ENCODE data around the gene HCRTR1.
"Not testable (repeated sequence)": the region's sequence is repeated elsewhere in the genome, so short reads cannot be mapped to it uniquely, and the experiment has no call there.

The HCRTR1 gene

DNA sequence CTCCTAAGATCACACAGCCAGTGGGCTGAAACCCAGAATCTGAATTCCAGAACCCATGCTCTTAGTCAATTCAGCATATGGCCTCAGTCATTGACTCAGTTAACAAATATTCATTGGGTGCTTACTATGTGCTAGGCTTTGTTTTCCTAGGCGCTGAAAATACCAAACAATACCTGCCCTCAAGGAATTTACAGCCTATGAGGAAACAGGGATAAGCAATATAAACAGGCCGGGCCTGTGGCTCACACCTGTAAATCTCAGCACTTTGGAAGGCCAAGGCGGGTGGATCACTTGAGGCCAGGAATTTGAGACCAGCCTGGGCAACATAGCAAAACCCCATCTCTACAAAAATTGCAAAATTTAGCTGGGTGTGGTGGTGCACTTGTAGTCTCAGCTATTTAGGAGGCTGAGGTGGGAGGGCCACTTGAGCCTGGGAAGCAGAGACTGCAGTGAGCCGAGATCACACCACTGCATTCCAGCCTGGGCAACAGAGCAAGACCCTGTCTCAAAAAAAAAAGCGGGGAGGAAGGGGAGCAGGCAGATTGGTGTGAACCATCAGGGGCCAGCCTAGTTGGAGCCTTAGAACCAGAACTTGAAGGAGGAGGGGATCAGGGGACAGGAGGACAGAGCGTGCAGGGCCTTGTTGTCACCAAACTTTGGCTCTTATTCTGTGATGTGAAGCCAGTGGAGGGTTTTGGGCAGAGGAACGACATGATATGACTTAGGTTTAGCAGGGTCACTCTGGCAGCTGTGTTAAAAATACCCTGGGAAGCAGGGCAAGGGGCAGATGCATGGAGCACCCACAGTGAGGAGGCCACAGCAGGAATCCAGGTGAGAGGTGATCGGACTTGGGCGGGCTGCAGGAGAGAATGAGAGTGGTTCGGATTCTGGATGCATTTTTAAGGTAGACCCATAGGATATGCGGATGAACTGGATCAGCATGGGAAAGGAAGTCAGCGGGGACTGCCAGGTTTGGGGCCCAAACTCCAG lies 35.4 kb upstream of the HCRTR1 start:
- no peak for DNase-seq

DNA sequence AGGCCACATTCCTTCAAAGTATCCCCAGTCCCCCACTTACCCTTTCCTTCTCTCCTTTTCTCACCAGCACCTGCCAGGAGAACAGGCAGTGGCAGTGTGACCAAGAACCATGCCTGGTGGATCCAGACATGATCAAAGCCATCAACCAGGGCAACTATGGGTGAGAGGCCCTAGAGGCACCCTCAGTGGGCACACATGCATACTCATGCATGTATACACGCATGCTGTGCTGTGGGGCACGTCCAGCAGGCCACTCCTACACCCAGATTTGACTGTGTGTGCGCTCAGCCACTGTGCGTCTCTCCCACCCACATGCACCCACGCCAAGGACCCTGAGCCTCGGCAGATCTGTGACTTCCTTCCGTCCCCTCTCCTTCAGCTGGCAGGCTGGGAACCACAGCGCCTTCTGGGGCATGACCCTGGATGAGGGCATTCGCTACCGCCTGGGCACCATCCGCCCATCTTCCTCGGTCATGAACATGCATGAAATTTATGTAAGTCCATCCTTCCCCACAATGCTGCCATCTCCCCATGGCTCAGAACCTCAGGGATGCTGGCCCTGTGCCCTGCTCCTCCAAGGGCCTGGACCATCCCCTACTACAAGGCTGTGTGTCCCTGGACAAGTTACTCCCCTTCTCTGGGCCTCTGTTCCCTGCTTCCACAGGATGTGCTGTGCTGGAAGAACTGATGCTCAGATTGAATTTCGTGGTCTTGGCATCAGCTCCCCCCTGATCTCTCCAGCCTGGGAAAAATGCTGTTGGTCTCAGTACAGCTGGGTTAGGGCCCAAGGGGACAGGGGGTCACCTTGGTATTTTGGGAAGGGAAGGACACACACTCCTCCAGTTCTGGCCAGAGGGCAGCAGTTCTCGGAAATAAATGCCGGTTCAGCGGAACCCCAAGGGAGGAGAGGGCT lies 34.2 kb upstream of the HCRTR1 start:
- no peak for DNase-seq

DNA sequence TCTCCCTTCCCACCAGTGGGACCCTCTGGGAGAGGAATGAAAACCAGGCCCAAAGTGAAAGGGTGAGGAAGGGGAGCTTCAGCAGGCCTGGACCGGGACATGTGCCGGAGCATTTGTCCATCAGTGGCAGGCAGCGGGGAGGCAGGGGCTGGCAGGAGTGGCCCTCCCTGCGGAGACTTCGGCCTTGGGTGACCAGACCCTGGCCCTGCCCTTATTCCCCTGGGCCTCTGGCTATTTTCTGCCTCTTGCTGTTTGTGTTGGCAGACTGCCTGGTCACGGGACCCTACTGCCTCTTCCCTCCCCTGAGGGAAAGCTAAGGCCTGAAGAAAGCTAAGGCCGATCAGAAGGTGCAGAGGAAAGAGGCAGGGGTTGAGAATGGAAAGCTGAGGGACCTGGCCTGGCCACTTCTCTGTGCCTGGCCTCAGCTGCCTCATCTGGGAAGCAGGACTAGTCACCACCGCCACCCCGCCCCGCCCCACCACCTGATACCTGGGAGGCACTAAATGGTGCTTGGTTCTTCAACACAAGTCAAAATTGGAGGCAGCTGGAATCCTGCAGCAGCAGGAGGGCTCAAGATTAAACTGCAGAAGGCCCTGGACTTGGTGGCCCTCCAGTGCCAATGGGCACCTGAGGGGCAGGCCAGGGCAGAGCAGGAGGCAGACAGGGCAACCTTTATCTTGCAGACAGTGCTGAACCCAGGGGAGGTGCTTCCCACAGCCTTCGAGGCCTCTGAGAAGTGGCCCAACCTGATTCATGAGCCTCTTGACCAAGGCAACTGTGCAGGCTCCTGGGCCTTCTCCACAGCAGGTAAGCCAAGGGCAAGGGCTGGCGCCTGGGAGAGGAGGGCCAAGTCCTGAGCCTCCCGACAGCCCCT lies 33.3 kb upstream of the HCRTR1 start:
- DNase-seq, result no peak

DNA sequence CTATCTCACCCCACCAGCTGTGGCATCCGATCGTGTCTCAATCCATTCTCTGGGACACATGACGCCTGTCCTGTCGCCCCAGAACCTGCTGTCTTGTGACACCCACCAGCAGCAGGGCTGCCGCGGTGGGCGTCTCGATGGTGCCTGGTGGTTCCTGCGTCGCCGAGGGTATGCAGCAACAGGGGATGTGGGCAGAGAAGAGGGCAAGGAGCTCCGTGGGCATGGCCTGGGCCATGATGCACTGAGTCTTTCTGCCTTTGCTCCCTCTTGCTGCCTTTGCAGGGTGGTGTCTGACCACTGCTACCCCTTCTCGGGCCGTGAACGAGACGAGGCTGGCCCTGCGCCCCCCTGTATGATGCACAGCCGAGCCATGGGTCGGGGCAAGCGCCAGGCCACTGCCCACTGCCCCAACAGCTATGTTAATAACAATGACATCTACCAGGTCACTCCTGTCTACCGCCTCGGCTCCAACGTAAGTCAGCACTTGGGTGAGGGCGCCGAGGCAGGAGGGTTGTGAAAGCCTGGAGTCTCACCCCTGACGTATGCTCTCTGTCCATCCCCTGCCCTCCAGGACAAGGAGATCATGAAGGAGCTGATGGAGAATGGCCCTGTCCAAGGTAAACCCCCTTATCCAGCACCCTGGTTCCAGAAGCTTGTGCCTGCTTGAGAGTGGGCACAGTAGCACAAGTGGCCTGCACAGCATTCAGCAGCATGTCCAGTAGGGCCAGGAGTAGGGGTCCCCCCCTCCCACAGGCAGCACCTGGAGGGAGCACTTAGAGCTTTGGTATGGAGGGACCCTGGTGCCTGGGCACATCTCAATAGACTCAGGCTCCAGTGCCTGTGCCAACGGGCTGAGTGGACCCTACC lies 32.4 kb upstream of the HCRTR1 start:
- no peak for DNase-seq

DNA sequence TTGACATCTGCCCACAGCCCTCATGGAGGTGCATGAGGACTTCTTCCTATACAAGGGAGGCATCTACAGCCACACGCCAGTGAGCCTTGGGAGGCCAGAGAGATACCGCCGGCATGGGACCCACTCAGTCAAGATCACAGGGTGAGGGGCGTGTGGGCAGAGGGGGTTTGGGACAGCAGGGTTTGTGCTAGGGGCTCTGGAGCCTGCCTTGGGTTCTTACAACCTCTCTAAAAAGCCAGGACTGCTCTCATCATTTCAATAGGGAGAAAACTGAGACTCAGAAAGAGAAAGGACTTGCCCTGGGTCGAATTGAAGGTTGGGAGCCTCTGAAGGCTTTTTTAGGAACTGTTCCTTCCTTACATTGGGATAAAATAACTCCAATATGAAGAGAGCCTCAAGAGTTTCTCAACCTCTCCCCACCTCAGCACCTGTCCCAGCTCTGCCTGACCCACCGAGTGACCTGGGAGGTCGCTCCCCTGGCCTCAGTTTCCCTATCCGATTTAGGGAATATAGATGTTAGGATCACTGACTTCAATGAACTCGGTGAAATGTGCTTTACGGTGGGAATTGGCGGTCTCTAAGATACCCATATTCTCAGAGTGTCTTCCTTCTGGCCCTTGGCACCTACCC lies 31.6 kb upstream of the HCRTR1 start:
- no peak for DNase-seq

DNA sequence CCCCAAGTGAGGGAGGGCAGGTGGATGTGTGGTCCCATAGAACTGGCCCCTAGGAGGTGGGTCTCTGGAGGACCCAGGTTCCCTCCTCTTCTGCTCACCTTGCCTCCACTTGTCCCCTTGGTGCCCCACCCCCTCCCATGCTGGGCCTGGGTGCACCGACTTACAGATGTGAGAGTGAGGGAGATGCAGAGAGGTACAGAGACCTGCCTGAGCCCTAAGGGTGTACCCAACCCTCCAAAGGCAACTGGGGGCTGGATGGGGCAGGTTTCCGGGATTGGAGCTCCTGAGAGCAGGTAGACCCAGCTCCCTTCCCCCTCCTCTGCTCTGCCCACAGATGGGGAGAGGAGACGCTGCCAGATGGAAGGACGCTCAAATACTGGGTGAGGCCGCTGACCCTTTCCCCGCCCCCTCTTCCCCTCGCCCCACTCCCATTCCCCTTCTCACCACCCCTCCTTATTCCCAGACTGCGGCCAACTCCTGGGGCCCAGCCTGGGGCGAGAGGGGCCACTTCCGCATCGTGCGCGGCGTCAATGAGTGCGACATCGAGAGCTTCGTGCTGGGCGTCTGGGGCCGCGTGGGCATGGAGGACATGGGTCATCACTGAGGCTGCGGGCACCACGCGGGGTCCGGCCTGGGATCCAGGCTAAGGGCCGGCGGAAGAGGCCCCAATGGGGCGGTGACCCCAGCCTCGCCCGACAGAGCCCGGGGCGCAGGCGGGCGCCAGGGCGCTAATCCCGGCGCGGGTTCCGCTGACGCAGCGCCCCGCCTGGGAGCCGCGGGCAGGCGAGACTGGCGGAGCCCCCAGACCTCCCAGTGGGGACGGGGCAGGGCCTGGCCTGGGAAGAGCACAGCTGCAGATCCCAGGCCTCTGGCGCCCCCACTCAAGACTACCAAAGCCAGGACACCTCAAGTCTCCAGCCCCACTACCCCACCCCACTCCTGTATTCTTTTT lies 30.8 kb upstream of the HCRTR1 start:
- DNase-seq, result no peak

DNA sequence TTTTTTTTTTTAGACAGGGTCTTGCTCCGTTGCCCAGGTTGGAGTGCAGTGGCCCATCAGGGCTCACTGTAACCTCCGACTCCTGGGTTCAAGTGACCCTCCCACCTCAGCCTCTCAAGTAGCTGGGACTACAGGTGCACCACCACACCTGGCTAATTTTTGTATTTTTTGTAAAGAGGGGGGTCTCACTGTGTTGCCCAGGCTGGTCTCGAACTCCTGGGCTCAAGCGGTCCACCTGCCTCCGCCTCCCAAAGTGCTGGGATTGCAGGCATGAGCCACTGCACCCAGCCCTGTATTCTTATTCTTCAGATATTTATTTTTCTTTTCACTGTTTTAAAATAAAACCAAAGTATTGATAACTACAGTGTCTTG lies 30.2 kb upstream of the HCRTR1 start:
- not testable (repeated sequence) for DNase-seq

DNA sequence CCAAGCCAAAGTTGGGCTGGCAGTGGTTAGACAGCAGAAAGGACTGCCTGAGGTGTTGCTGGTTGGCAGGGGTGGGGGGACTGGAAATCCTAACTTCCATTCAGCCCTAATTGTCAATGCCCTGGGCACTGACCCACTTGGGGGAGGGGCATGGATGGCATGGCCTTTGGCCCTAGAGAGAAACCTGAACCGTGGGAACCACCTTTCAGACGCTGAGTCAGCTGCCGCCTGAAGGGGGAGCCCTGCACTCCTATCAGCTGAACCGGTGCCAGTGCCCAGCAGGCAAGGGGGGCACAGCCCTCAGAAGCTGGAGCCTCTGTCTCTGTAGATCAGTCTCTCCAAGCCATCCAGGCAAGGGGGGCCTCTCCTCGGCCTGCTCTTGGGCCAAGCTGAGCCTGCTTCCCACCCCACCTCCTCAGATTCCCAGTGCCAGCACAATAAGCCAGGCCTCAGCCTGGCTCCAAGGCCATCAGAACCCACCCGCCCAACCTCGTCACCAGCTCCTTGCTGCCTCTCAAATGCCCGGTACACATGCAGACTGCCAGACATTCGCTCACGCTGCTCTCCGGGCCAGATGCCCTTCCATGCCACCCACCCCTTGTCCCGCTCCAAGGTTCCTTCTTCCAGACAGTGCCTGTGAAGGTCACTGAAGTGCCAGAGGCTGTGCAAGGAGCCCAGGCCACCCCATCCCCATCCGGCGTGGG lies 29.6 kb upstream of the HCRTR1 start:
- DNase-seq, result peak; percentile 20 to 33

DNA sequence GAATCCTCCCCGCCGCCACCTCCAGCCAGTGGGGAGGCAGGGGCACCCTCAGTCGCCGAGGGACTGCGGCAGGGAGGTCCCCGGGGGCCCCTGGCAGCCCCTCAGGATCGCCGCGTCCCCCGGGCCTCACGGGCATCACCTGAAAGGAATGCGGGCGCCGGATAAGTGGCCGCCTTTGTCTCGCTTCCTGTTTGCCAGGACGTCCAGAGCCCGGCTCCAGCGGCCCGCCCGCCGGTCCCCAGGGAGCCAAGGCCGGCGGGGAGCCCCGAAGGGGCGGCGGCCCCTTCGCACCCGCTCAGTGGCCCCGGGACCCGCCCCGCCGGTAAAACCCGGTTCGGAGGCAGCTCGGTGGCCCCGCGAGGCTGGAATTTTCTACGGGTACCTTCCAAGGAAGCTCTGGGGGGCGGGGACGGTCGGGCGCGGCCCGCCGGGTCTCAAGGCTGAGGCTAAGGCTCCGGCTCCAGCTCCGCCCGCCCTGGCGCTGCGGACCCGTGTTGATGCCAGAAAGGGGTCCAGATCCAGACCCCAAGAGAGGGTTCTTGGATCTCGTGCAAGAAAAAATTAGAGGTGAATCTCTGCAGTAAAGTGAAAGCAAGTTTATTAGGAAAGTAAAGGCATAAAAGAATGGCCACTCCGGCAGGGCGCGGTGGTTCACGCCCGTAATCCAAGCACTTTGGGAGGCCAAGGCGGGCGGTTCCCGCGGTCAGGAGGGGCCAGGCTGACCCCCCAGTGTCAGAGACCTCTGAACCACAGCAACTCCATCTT lies 28.6 kb upstream of the HCRTR1 start:
- DNase-seq, result no peak

DNA sequence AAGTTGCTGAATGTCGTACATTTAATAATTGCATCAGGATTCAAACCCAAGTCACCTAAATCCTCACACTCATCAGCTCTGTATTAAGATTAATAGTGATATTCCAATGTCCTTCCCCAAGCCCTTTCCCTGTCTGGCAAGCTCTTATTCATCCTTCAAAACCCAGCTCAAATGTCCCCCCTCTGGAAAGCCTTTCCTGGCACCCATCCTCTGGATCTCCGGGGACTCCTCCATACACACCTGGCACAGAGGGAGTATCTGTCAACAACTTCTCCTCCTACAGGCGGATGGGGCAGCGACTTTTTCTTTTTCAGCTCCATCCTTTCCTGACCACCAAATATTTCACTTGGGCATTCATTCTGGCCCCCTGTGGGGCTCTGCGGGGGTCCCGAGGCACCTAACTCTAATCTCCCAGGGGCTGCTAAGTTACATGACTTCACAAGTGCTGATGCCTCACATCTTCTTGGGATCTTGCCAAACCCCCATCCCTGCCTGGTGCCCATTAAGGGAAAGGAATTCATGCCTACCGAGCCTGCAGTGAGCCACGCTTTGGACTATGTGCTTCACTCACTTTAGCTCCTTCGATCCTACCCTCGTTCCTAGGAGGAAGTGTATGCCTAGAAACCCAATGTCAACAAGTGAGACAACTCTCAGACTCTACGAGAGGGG lies 25.9 kb upstream of the HCRTR1 start:
- DNase-seq, result no peak

DNA sequence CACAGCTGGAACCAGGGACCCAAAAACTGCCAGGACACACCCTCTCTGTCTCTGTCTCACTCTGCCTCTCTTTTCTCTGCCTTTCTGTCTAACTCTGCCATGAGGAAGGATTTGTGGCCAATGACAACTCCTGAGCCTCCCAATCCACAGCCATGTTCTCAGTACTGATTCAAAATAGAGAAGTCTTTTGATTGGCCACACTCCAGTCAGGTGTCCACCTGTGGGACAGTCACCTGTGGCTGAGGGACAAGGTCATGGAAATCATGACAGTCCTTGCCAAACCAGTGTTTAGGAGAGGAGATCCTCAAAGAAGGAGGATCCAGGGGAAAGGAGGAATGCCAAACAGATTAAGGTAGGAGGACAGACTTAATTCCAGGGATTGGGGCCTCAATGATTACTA lies 25.4 kb upstream of the HCRTR1 start:
- no peak for DNase-seq

DNA sequence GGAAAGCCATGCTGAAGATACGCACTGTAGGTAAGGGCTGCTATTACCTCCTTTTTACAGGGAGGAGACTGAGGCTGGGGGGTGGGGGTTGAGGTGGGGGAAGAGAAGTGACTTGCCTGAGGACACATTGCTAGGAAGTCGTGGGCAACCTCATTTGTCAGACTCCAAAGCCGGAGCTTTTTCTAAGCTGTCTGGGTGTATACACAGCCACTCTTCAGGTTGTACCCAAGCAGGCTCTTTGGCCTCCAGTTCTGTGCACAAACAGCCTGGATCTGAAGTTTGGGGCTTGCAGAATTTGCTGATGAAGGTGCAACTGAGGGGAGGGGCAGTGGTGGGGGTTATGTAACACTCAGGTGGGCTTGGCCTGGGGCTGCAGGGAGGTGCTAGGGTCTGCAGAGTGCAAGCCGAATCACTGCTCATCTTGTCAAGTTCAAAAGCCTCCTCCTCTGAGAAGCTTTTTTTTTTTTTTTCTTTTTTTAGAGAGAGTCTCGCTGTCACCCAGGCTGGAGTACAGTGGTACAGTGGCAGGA lies 24.3 kb upstream of the HCRTR1 start:
- no peak for DNase-seq

DNA sequence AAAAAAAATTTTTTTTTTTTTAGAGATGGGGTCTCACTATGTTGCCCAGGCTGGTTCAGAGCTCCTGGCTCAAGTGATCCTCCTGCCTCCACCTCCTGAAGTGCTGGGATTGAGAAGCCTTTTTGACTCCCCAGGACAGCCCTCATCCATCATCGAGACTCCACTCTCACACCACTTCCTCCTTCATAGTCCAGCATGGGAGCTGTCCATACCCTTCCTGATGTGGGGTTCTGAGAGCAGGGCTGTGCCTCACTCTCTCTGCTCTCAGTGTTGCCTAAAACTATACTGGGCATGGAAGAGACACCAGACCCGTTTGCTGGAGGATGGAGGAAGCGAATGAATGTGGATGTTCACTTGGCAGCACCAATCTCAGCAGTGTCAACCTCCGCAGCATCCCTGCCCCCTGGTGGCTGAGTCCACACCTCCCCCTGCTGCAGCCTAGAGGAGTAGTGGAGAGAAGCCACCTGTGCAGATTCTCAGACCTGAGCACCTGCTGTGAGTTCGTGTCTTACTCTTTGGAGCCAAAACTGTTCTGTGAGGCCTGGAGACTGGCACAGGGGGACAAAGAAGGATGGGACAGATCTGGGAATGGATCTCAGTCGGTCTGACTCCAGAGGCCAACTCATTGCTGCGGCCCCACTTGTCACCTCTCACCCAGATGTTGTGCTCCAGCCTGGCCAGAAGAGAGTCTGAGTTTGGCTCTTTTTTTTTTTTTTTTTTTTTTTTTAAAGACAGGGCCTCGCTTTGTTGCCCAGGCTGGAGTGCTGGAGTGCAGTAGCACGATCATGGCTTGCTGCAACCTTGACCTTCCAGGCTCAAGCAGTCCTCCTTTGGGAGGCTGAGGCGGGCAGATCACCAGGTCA lies 23.5 kb upstream of the HCRTR1 start:
- DNase-seq, result peak; percentile 18 to 72

DNA sequence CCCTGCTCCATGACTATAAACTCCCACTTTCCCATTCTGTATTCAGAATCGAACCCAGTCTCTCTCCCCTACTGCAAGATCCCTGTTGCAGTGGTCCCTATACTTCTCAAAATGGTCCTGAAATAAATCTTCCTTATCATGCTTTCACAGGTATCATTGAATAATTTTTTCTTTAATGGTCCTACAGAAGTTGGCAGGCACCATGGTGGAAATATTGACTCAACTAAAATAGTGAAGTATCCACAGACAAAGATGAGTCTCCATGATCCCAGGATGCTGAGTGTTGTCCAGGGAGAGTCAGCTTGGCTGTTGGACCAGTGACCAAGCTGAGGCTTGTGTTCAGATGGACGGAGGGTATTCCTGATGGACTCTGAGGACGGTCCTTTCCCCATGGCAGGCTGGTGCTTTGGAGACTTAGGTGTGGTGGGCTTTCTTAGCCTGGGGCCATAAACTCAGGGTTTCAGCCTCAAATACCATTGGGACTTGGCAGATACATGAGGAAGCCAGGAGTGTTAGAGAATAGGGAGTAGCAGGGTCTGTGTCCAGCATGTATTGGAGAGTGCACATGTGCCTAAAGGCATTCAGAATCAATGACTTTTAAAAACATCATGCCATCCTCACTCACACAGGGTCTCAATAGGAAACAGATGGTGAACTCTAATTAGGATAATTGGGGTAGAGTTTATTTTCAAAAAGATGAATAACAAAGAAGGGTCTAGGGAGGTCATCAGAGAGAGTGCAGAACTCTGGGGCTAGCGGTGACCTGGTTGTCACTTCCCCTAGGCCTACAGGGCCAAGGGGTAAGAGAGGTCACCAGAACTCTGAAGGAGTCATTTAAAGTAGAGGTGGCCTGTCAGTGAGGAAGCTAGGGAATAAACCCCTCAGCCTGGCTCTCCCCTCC lies 21.4 kb upstream of the HCRTR1 start:
- DNase-seq, result no peak

DNA sequence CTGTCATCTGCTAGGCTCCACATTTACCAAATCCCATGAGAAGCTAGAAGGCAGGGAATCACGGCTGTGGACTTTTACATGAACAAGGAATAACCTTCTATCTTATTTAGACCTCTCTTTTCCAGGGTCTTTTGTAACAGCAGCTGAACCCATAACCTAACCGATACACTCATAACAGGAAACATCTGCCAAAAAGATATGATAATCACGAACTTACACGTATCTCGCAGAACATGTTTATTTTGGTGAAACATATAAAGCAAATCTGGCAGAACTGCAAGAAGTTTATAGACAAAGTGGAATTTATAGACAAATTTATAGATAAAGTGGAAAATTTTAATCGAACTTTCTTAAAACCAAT lies 20.8 kb upstream of the HCRTR1 start:
- DNase-seq, result no peak

DNA sequence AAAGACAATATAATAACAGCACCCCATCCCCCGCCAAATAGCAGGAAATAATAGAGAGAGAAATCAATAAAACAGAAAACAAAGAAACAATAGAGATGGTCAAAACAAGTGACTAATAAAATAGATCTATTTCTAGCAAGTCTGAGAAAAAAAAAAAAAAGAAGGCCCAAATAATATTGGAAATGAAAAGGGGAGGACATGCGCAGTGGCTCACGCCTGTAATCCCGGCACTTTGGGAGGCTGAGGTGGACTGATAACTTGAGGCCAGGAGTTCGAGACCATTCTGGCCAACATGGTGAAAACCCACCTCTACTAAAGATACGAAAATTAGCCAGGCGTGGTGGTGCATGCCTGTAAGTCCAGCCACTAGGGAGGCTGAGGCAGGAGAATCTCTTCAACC lies 18.5 kb upstream of the HCRTR1 start:
- DNase-seq, result no peak
